ENCODE measurements around the gene AHNAK2. TPM values are rescaled to one million over a fixed set of nuclear protein-coding genes. Genes with fewer than 3 reads are reported as not detected.
A peak's percentile ranks its signal among the peaks of the same experiment; 100 is the strongest.

Gene AHNAK2
- total and polyA plus RNA-seq, 2 of the 13 experiments (the other 11 are each of a cell fraction or from before 2014, with no cell fraction given), result 0.11 to 0.18 TPM

GRCh38 chr14:105021656-105022275, 43.6 kb upstream of the AHNAK2 start:
- Histone ChIP-seq H3K4me3 (replicated peaks in 1 of 3; ENCODE audit: insufficient read depth in 1 of 3, low read depth in 2 of 3, low read length in 3 of 3) (peak overlapping the region; percentile 58 to 79 (median 70)), H3K4me2 (ENCODE audit: low read depth, low read length) (peak overlapping the region; percentile 93), H4K20me1 (ENCODE audit: insufficient read depth, low read length) (peaks cover 7% of the 10 kb centered on the region), H3K4me1 (ENCODE audit: insufficient read depth, low read length) (peaks cover 55% of the 10 kb centered on the region), H3K27me3 (ENCODE audit: control insufficient read depth in 1 of 2, insufficient read depth in 2 of 2, low read length in 2 of 2) (no peaks in the 10 kb centered on the region; a peak in 1 of 5 replicates), H3K79me2 (ENCODE audit: insufficient read depth, low read length) (peaks cover 40% of the 10 kb centered on the region), H3K9me3 (ENCODE audit: low read length) (no peaks in the 10 kb centered on the region), H3K9ac (ENCODE audit: insufficient read depth, low read depth, low read length) (peak overlapping the region; percentile 78), H2AFZ (ENCODE audit: low read length) (peak overlapping the region; percentile 48), H3K27ac (ENCODE audit: extremely low read length, insufficient read depth, low read length) (peak overlapping the region; percentile 69), H3K36me3 (replicated peaks in 1 of 2; ENCODE audit: control insufficient read depth in 1 of 2, insufficient read depth in 2 of 2, low read length in 2 of 2) (peaks cover 0 to 3% of the 10 kb centered on the region in 2 experiments; a peak in 1 of 5 replicates)
- 14% methylated on average over 20 of the region's 20 CpGs for WGBS (ENCODE audit: low lambda C conversion rate)
- peak; percentile 63 for FAIRE-seq
- TSS peak; percentile 90 for BruUV-seq (replicated peaks)
- ATAC-seq, result peak; percentile 2; the same call in 1 of the 3 replicates
- intact Hi-C loops (cut with micrococcal nuclease; ENCODE audit: unreplicated experiment) (loop anchor here (2.0 to 5.0 kb wide), 2 partner anchors 23 to 44 kb away; partner anchors contain the start of gene AHNAK2), in situ Hi-C loops (cut with HindIII; ENCODE audit: extremely low pct_ligation_motif_present, low pct_unique_long_range_greater_than_20kb) (no loop called here)
- POLR2A ChIA-PET, result interaction anchor here (0.9 to 3.6 kb wide), 4 partner anchors 17 to 269 kb away, joined by 3 to 18 read pairs (median 6); partner anchors contain the start of genes CLBA1 and SIVA1
- CTCF ChIA-PET (ENCODE audit: low intra/inter-chr PET ratio, low total read pairs), result interaction anchor here (3.6 kb wide), 1 partner anchor 23 kb away, joined by 20 read pairs; no protein-coding TSS in a partner anchor
- peak; percentile 47 for DNase-seq (ENCODE audit: low spot score)
- TF ChIP-seq, protein P1, sequence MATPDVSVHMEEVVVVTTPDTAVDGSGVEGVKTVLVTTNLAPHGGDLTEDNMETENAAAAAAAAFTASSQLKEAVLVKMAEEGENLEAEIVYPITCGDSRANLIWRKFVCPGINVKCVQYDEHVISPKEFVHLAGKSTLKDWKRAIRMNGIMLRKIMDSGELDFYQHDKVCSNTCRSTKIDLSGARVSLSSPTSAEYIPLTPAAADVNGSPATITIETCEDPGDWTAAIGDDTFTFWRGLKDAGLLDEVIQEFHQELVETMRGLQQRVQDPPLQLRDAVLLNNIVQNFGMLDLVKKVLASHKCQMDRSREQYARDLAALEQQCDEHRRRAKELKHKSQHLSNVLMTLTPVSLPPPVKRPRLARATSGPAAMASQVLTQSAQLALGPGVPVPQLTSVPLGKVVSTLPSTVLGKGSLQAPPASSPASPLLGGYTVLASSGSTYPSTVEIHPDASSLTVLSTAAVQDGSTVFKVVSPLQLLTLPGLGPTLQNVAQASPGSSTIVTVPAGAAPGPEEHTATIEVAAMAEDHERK (CRISPR knock-in tag; IDR thresholded peaks at IDR 0.05; ENCODE audit: low read depth), result no peak
- TF ChIP-seq GRHL1 (CRISPR knock-in tag; conservative IDR thresholded peaks at IDR 0.05), result no peak
- TF ChIP-seq RNF2 (conservative IDR thresholded peaks at IDR 0.05; ENCODE audit: low read depth), result no peak
- TF ChIP-seq ZNF3 (CRISPR knock-in tag; IDR thresholded peaks at IDR 0.05), result no peak
- no peak; the same call in 1 of the 2 replicates for TF ChIP-seq KMT2B (CRISPR knock-in tag; IDR thresholded peaks at IDR 0.05)
- no peak for TF ChIP-seq ZNF792 (CRISPR knock-in tag; IDR thresholded peaks at IDR 0.05)
- TF ChIP-seq MED13 (CRISPR knock-in tag; IDR thresholded peaks at IDR 0.05), result no peak
- no peak for TF ChIP-seq ZNF709 (CRISPR knock-in tag; IDR thresholded peaks at IDR 0.05)
- 0 out of 2 replicates have a peak, but pooled peaks have one; percentile 8 for TF ChIP-seq ZBED4 (CRISPR knock-in tag; IDR thresholded peaks at IDR 0.05; ENCODE audit: borderline replicate concordance)
- no peak for TF ChIP-seq ZBTB34 (CRISPR knock-in tag; IDR thresholded peaks at IDR 0.05)
- TF ChIP-seq THAP11 (CRISPR knock-in tag; IDR thresholded peaks at IDR 0.05), result 0 out of 2 replicates have a peak, but pooled peaks have one; percentile 6
- no peak for TF ChIP-seq CEBPG (CRISPR knock-in tag; IDR thresholded peaks at IDR 0.05)
- TF ChIP-seq LRRFIP1 (CRISPR knock-in tag; conservative IDR thresholded peaks at IDR 0.05), result no peak
